ENCODE data around the gene ERCC3. TPM values are rescaled to one million over a fixed set of nuclear protein-coding genes. Genes with fewer than 3 reads are reported as not detected.

The ERCC3 gene
- total RNA-seq = 10 to 100 TPM; 51.6 to 58.2 TPM

DNA sequence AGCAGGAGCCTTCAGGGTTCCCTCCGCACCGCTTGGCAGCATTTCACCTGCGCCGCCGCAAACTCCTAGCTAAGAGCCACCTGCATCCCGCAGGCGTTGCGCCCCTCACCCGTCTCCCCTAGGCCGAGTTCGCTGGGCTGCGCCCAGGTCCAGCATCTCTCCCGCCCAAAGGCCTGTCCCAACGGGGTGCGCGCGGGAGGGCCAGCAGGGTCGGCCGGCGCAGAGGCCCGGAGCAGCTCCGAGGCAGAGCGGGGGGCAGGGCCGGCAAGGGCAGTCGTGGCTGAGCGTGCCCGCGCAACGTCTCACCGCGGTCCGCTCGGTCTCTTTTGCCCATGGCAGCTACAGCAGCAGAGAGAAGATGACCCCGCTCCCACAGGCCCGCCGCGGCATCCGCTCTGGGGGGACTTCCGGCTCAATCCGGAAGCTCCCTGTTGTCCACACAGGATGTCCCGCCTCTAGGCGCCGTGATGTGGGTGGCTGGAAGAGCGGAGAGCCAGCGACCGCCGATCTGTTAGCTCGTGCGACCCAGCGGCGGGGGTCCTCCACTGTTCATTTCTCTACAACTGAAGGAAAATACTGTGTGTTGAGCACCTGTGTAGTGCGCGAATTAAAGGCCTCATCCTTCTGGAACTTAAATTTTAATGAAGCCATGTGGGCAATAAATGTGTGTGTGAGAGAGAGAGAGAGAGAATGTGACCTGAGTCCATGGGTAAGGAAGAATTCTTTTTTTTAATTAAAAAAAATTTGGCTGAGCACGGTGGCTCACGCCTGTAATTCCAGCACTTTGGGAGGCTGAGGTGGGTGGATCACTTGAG, at the start of gene ERCC3:
TSS of gene ERCC3 (minus strand) at position 397 of the 815 bp plus-strand sequence. CDS start at position 334, 63 bp downstream.
- Mint-ChIP-seq H3K4me3 (peak within 1 kb of the TSS; percentile 94), H3K9me3 (no peaks in the 10 kb centered on the region), H3K27ac (peak within 1 kb of the TSS; percentile 100), H3K27me3 (no peaks in the 10 kb centered on the region), H3K4me1 (peaks cover 23% of the 10 kb centered on the region), H3K36me3 (ENCODE audit: low read depth) (peaks cover 54% of the 10 kb centered on the region)
- peak; percentile 99 for ATAC-seq (replicated peaks)

DNA sequence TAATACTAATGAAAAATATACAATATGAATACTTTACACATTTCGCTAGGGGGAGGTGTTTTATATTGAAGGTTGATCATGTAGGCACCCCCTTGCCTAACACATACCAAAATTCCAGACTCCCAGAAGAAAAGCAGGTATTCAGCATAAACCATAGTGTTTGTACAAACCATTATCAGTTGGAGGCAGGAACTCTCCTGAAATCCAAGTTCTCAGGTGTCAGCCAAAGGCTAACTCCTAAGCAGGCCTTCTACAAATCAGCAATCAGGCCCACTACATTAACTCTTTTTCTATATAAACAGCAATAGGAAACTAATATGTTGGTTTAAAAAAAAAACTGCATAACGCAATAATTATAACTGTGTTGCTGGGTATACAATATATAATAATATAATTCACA, 49.3 kb upstream of the ERCC3 start:
- Mint-ChIP-seq H3K27ac (no peak overlapping the region), H3K9me3 (no peaks in the 10 kb centered on the region), H3K36me3 (ENCODE audit: low read depth) (peaks cover 51% of the 10 kb centered on the region), H3K4me1 (peaks cover 24% of the 10 kb centered on the region), H3K27me3 (no peaks in the 10 kb centered on the region), H3K4me3 (no peak overlapping the region)
- no peak for ATAC-seq (replicated peaks)

DNA sequence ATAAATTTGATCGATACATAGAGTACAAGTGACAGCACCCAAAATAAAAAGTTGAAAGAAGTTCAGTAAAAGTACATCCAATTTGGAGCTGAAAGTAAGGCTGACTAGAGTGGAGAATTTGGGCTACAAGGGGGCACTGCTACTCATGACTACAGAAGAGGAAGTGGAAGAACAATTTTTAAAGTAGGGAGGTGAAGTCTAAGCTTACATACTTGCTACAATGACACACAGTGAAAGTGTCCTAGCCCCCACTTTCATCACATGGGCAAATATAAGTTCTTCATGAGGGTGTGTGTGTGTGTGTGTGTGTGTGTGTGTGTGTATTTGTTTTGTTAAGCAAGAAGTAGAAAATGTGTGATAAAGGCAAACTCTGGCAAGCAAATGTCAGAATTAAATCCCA, 48.2 kb upstream of the ERCC3 start:
- H3K27me3 Mint-ChIP-seq = no peaks in the 10 kb centered on the region
- H3K36me3 Mint-ChIP-seq (ENCODE audit: low read depth) = peaks cover 63% of the 10 kb centered on the region
- H3K4me1 Mint-ChIP-seq = peaks cover 14% of the 10 kb centered on the region
- ATAC-seq (replicated peaks) = no peak
- H3K4me3 Mint-ChIP-seq = no peak overlapping the region
- H3K9me3 Mint-ChIP-seq = no peaks in the 10 kb centered on the region
- no peak overlapping the region for H3K27ac Mint-ChIP-seq

DNA sequence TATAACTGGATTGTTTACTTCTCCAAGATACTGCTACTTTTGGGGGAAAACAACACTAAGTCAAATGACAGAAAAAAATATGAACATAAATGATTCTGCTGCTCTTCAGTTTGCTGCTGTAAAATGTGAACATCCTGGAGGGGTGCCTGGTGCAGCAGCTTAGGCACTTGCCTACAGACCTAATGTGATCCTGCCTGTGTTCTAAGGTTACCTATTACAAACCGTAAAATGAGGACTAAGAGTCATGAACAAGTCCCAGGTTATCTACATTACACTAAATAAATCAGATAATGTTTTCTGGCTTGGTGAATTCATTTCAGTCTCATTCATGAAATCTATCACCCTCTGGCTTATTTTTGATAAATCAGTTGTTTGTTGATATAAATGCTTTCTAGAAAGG, 38.4 kb upstream of the ERCC3 start:
- ATAC-seq (replicated peaks) = no peak
- Mint-ChIP-seq H3K36me3 (ENCODE audit: low read depth) (peaks cover 97% of the 10 kb centered on the region), H3K4me3 (no peak overlapping the region), H3K9me3 (no peaks in the 10 kb centered on the region), H3K27me3 (no peaks in the 10 kb centered on the region), H3K27ac (no peak overlapping the region), H3K4me1 (no peaks in the 10 kb centered on the region)

DNA sequence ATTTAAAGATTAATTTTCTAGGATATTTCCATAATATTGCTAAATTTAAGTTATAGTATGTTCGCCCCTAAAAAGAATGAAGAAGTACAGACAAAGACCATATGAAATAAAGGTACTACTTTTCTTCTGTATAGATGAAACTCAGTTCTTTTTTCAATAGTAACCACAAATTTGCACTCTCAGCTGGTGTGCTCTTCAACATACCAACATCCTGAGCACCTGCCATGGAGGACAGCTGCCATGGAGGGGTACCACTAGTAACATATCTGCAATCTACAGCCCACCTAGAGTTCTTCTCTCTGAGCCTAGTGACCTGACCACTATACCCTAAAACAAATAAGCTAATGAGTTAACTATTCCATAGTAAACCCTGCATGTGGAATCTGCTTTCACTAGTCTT, 36.8 kb upstream of the ERCC3 start:
- Mint-ChIP-seq H3K9me3 (no peaks in the 10 kb centered on the region), H3K27me3 (no peaks in the 10 kb centered on the region), H3K4me3 (no peak overlapping the region), H3K36me3 (ENCODE audit: low read depth) (peaks cover 97% of the 10 kb centered on the region), H3K4me1 (no peaks in the 10 kb centered on the region), H3K27ac (no peak overlapping the region)
- ATAC-seq (replicated peaks) = no peak

DNA sequence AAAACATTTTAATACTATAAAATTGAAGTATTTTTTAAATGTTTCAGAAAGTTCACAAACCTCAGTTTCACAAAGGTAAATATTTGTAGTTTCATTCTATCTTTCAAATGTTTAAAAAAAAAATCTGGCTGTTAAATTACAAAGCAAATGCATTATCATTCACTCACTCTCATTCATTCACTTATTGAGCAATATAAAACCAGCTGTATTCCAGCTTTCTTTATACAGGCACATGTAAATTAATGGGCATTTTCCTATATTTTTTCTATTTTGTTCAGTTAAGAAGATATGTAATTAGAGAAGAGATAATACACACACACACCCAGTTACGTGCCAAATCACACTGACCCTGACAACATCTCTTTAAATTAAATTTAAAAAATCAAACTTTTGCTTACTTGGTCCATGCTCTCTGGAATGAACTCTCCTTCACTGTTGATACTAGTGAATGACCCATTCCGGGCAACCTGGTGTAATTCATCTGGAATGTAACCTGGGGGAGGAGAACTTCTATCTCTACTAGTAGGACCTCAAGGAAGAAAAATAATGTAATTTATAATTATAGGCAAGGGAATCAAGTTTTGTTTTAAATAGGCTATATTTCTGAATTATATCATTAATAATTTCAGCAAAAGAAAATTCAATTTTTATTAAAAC, 32.5 kb upstream of the ERCC3 start:
- no peak for ATAC-seq (replicated peaks)
- no peaks in the 10 kb centered on the region for H3K9me3 Mint-ChIP-seq
- H3K36me3 Mint-ChIP-seq (ENCODE audit: low read depth) = peaks cover 97% of the 10 kb centered on the region
- no peaks in the 10 kb centered on the region for H3K27me3 Mint-ChIP-seq
- H3K4me3 Mint-ChIP-seq = no peak overlapping the region
- H3K4me1 Mint-ChIP-seq = no peaks in the 10 kb centered on the region
- H3K27ac Mint-ChIP-seq = no peak overlapping the region

DNA sequence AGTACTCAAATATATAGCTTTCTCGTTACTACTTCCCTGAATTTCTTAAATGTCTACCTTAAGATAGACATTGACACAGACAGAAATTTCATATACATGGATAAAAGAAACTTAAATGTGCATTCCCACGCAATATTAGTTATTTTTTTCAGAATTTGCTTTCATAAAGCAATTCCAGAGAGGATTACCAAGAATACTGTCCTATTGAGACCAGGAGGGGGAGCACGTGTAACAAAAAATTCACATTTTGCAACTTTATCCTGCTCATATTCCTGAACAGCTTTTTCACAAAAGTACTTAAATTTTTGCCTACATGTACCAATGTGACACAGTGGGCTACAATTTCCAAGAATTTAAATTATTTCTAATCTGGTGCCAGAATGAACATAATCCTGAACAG, 30.7 kb upstream of the ERCC3 start:
- H3K4me1 Mint-ChIP-seq = peaks cover 8% of the 10 kb centered on the region
- H3K27ac Mint-ChIP-seq = no peak overlapping the region
- ATAC-seq (replicated peaks) = no peak
- peaks cover 6% of the 10 kb centered on the region for H3K9me3 Mint-ChIP-seq
- H3K4me3 Mint-ChIP-seq = no peak overlapping the region
- no peaks in the 10 kb centered on the region for H3K27me3 Mint-ChIP-seq
- H3K36me3 Mint-ChIP-seq (ENCODE audit: low read depth) = peaks cover 99% of the 10 kb centered on the region

DNA sequence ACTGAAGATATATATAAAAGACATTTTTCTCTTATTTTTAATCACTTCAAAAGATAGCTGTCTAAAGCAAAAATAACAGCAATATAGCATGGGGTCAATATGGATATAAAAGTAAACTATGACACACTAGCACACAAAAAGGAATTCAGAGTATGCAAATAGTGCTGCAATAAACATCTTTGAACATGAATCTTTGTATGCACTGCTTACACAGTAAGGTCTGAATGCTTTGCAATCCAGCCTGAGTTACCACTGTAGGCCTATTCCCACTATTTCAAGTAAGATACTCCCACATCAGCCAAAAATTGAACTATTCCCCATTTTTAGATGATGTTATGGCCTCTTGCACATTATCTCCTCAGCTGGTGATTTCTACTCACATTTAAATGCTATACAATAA, 27.4 kb upstream of the ERCC3 start:
- Mint-ChIP-seq H3K27me3 (no peaks in the 10 kb centered on the region), H3K36me3 (ENCODE audit: low read depth) (peaks cover 96% of the 10 kb centered on the region), H3K27ac (no peak overlapping the region), H3K4me1 (peaks cover 8% of the 10 kb centered on the region), H3K9me3 (peaks cover 6% of the 10 kb centered on the region), H3K4me3 (no peak overlapping the region)
- ATAC-seq (replicated peaks) = no peak

DNA sequence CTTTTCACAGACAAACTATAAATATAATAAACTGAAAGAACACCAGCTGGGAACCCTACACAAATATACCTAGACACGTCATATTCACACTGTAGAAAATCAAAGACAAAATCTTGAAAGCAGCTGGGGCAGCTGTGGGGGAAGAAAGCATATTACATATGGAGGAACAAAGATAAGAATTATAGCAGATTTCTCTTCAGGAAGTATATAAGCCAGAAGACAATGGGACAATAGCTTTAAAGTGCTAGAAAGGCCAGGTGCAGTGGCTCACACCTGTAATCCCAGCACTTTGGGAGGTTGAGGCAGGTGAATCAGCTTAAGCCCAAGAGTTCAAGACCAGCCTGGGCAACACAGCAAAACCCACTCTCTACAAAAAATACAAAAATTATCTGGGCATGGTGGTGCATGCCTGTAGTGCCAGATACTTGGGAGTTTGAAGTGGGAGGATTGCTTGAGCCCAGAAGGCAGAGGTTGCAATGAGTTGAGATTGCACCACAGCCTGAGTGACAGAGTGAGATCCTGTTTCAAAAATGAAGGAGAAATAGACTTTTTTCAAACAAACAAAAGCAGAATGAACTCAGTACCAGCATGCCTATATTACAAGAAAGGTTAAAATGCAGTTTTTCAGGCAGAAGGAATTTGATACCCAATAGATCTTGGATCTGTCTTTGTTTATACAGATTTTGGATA, 26.8 kb upstream of the ERCC3 start:
- Mint-ChIP-seq H3K27me3 (no peaks in the 10 kb centered on the region), H3K4me3 (peak overlapping the region; percentile 2), H3K36me3 (ENCODE audit: low read depth) (peaks cover 96% of the 10 kb centered on the region), H3K27ac (peak overlapping the region; percentile 53), H3K9me3 (peaks cover 6% of the 10 kb centered on the region), H3K4me1 (peaks cover 8% of the 10 kb centered on the region)
- no peak for ATAC-seq (replicated peaks)

DNA sequence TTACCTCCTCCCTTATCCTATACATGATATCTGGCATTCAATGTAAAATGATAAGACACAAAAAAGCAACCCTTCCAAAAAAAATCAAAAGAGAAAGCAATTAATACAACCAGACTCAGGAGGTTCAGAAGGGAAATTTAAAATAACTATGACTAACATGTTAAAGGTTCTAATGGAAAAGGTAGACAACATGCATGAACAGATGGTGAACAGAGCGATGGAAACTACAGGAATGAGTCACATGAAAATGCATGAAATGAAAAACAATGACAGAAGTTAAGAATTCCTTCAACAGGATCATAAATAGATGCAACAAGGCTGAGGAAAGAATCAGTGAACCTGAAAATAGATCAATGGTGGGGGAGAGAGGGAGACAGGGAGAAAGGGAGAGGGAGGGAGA, 26.1 kb upstream of the ERCC3 start:
- peaks cover 6% of the 10 kb centered on the region for H3K9me3 Mint-ChIP-seq
- H3K27me3 Mint-ChIP-seq = no peaks in the 10 kb centered on the region
- H3K36me3 Mint-ChIP-seq (ENCODE audit: low read depth) = peaks cover 96% of the 10 kb centered on the region
- peaks cover 8% of the 10 kb centered on the region for H3K4me1 Mint-ChIP-seq
- H3K4me3 Mint-ChIP-seq = peak overlapping the region; percentile 2
- H3K27ac Mint-ChIP-seq = peak overlapping the region; percentile 53
- ATAC-seq (replicated peaks) = peak; percentile 78

DNA sequence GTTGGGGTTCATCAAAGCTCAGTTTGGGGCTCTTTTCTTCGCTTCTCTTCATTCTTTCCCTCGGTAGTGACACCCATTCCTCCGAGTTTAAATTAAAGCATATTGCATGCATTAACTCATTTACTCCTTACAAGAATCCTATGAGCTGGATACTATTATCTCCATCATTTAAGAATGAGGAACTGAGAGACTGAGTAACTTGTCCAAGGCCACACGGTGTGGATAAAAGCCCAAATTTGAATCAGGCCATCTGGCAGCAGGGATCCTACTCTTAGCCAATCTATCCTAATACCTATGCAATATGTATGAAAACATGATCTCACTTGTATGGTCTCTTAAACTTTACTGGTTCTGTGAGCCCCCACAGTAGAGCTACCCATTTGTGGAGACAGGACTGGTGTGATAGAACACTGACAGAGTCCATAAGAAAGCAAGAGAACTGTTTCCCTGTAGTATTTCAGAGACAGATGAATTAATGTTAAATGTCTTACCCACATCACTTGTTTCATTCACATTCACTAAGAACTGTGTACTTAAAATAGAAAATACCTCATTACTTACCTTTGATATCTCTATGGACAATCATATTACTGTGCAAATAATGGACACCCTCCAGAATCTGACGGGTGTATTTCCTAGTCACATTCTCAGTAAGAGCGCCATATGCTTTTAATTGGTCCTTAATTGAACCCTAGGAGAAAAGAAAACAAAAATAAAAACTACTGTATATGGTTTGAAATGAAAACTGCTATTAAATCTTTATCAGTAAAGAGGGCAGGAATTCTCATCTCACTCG, 20.4 kb upstream of the ERCC3 start:
- H3K9me3 Mint-ChIP-seq = no peaks in the 10 kb centered on the region
- H3K4me3 Mint-ChIP-seq = no peak overlapping the region
- H3K27me3 Mint-ChIP-seq = no peaks in the 10 kb centered on the region
- H3K4me1 Mint-ChIP-seq = no peaks in the 10 kb centered on the region
- H3K27ac Mint-ChIP-seq = no peak overlapping the region
- ATAC-seq (replicated peaks) = no peak
- peaks cover 100% of the 10 kb centered on the region for H3K36me3 Mint-ChIP-seq (ENCODE audit: low read depth)

DNA sequence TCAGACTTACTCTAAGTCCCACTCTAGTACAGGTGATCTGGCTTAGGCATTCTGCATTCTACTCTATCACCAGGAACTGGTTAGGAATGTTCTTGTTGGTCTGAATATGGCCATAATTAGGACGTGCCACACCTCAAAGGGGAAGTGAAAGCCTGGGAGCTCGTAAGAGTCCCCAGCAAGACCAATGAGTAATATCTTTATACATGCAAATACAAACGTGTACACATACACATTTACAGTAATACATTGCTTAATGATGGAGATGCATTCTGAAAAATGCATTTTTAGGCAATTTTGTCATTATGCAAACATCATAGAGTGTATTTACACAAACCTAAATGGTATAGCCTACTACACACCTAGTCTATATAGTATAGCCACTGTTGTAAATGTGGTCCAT, 19.5 kb upstream of the ERCC3 start:
- Mint-ChIP-seq H3K27me3 (no peaks in the 10 kb centered on the region), H3K4me3 (no peak overlapping the region), H3K4me1 (no peaks in the 10 kb centered on the region), H3K27ac (no peak overlapping the region), H3K9me3 (no peaks in the 10 kb centered on the region), H3K36me3 (ENCODE audit: low read depth) (peaks cover 100% of the 10 kb centered on the region)
- ATAC-seq (replicated peaks) = no peak

DNA sequence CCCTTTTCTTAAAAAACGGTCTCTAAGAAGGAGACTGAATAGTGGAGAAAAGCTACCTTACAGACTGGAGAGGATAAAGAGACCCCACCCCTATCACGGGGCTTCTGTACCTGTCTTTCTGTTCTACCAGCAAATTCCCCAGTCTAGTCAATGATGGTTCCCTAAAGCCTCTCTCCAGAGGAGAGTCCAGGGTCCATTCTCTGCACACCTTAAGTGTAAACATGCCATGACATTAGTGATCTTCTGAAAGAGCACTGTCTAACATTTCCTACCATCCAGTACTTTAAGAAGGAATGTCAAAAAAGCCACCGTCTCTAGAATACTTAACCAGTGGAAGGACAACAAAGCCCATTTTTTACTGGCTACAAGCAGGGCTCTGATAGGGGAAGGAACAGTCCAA, 17.0 kb upstream of the ERCC3 start:
- Mint-ChIP-seq H3K36me3 (ENCODE audit: low read depth) (peaks cover 96% of the 10 kb centered on the region), H3K4me3 (no peak overlapping the region), H3K9me3 (no peaks in the 10 kb centered on the region), H3K4me1 (no peaks in the 10 kb centered on the region), H3K27ac (no peak overlapping the region), H3K27me3 (no peaks in the 10 kb centered on the region)
- no peak for ATAC-seq (replicated peaks)

DNA sequence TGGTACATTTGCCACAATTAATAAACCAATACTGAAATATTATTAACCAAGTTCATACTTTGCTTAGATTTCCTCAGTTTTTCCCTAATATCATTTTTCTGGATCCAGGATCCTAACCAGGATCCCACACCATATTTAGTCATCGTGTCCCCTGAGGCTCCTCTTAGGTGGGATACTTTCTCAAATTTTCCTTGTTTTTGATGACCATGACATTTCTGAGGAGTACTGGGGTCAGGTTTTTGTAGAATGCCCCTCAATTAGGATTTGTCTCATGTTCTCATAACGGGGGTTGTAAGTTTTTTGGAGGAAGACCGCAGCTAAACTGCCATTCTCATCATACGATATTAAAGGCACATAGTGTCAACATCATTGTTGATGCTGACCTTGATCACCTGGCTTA, 15.5 kb upstream of the ERCC3 start:
- no peaks in the 10 kb centered on the region for H3K4me1 Mint-ChIP-seq
- no peak overlapping the region for H3K27ac Mint-ChIP-seq
- no peak overlapping the region for H3K4me3 Mint-ChIP-seq
- ATAC-seq (replicated peaks) = no peak
- H3K9me3 Mint-ChIP-seq = no peaks in the 10 kb centered on the region
- no peaks in the 10 kb centered on the region for H3K27me3 Mint-ChIP-seq
- H3K36me3 Mint-ChIP-seq (ENCODE audit: low read depth) = peaks cover 93% of the 10 kb centered on the region

All from activated T-helper 17 cell treated with anti-CD3 and anti-CD28 coated beads, Interleukin-2, amount 50 U/mL, for 72 hours (primary cell).